H9 (cell line): ENCODE data around the gene NFIL3. TPM values are rescaled to one million over a fixed set of nuclear protein-coding genes. Genes with fewer than 3 reads are reported as not detected.

Experiments
- DNase-seq: peaks from one replicate; pipeline ENCODE4 v3.0.0-alpha.2; 2017
- H2AFZ ChIP-seq: one replicate; pipeline ENCODE4 v1.6.1; 2013; ENCODE audit warnings: mild to moderate bottlenecking, low read length, control low read depth, moderate library complexity
- H2AK5ac ChIP-seq: 2 replicates; pipeline ENCODE4 v1.6.1; 2013; ENCODE audit warnings: low read length, control low read depth, mixed read lengths; ENCODE audit not compliant: insufficient read length
- H2BK120ac ChIP-seq: one replicate; pipeline ENCODE4 v1.6.1; 2013; ENCODE audit warnings: low read depth, mild to moderate bottlenecking, low read length, control low read depth, inconsistent platforms; ENCODE audit not compliant: poor library complexity, severe bottlenecking
- H2BK12ac ChIP-seq: 2 replicates; pipeline ENCODE4 v1.6.1; 2013; ENCODE audit warnings: low read length, control low read depth, mixed read lengths, low read depth; ENCODE audit not compliant: insufficient read length
- H2BK15ac ChIP-seq: 2 replicates; pipeline ENCODE4 v1.6.1; 2013; ENCODE audit warnings: low read depth, low read length, control low read depth
- H2BK20ac ChIP-seq: one replicate; pipeline ENCODE4 v1.6.1; 2013; ENCODE audit warnings: low read depth, mild to moderate bottlenecking, low read length, control low read depth, inconsistent platforms; ENCODE audit not compliant: poor library complexity, severe bottlenecking
- H2BK5ac ChIP-seq: 2 replicates; pipeline ENCODE4 v1.6.1; 2013; ENCODE audit warnings: low read length, control low read depth, mixed read lengths; ENCODE audit not compliant: insufficient read length
- H3K14ac ChIP-seq: 2 replicates; pipeline ENCODE4 v1.6.1; 2013; ENCODE audit warnings: low read length, control low read depth; ENCODE audit not compliant: insufficient read depth
- H3K18ac ChIP-seq: 2 replicates; pipeline ENCODE4 v1.6.1; 2013; ENCODE audit warnings: low read depth, mild to moderate bottlenecking, mixed read lengths, low read length, control low read depth; ENCODE audit not compliant: insufficient read length
- H3K23ac ChIP-seq: 2 replicates; pipeline ENCODE4 v1.6.1; 2013; ENCODE audit warnings: low read length, control low read depth, mixed read lengths, low read depth; ENCODE audit not compliant: insufficient read length
- H3K23me2 ChIP-seq: 2 replicates; pipeline ENCODE4 v1.6.1; 2013; ENCODE audit warnings: low read depth, mild to moderate bottlenecking, mixed read lengths, low read length, control low read depth; ENCODE audit not compliant: insufficient read length, poor library complexity, severe bottlenecking
- H3K27ac ChIP-seq: 2 replicates; pipeline ENCODE4 v1.5.1; 2013; ENCODE audit warnings: low read length, control low read depth, mixed read lengths, low read depth; ENCODE audit not compliant: insufficient read length
- H3K27me3 ChIP-seq: 2 replicates; pipeline ENCODE4 v1.6.1; 2013; ENCODE audit warnings: low read length, control low read depth, inconsistent platforms; ENCODE audit not compliant: insufficient read depth
- H3K4ac ChIP-seq: 2 replicates; pipeline ENCODE4 v1.6.1; 2013; ENCODE audit warnings: low read depth, mild to moderate bottlenecking, control low read depth, inconsistent platforms, low read length, moderate library complexity
- H3K4me1 ChIP-seq: 2 replicates; pipeline ENCODE4 v1.6.1; 2013; ENCODE audit warnings: low read length, control low read depth, inconsistent platforms; ENCODE audit not compliant: insufficient read depth
- H3K4me2 ChIP-seq: 2 replicates; pipeline ENCODE4 v1.6.1; 2013; ENCODE audit warnings: low read length, control low read depth, mixed read lengths; ENCODE audit not compliant: insufficient read length, insufficient read depth
- H3K56ac ChIP-seq: 2 replicates; pipeline ENCODE4 v1.6.1; 2013; ENCODE audit warnings: low read depth, mild to moderate bottlenecking, mixed read lengths, low read length, control low read depth; ENCODE audit not compliant: insufficient read length
- H3K79me1 ChIP-seq: 2 replicates; pipeline ENCODE4 v1.6.1; 2013; ENCODE audit warnings: low read depth, mild to moderate bottlenecking, moderate library complexity, low read length, control low read depth, inconsistent platforms; ENCODE audit not compliant: insufficient read depth, poor library complexity, severe bottlenecking
- H3K79me2 ChIP-seq: 2 replicates; pipeline ENCODE4 v1.6.1; 2013; ENCODE audit warnings: low read length, control low read depth, inconsistent platforms; ENCODE audit not compliant: insufficient read depth
- H3K9ac ChIP-seq: 2 replicates; pipeline ENCODE4 v1.6.1; 2013; ENCODE audit warnings: low read length, control low read depth, mixed read lengths; ENCODE audit not compliant: insufficient read length; ENCODE audit errors: extremely low read depth
- H3K9me3 ChIP-seq: one replicate; pipeline ENCODE4 v1.6.1; 2013; ENCODE audit warnings: low read depth, low read length, inconsistent platforms; ENCODE audit not compliant: control insufficient read depth
- H3T11ph ChIP-seq: one replicate; pipeline ENCODE4 v1.6.1; 2013; ENCODE audit warnings: mild to moderate bottlenecking, low read length, control low read depth, inconsistent platforms
- H4K20me1 ChIP-seq: one replicate; pipeline ENCODE4 v1.6.1; 2013; ENCODE audit not compliant: control insufficient read depth, insufficient read length, insufficient read depth
- H4K5ac ChIP-seq: 2 replicates; pipeline ENCODE4 v1.6.1; 2013; ENCODE audit warnings: low read depth, mild to moderate bottlenecking, mixed read lengths, low read length, control low read depth; ENCODE audit not compliant: insufficient read length
- H4K8ac ChIP-seq: replicated peaks from 2 replicates; pipeline ENCODE4 v1.6.1; 2013; ENCODE audit warnings: low read length, control low read depth, mixed read lengths, low read depth; ENCODE audit not compliant: insufficient read length
- H4K91ac ChIP-seq: 2 replicates; pipeline ENCODE4 v1.6.1; 2013; ENCODE audit warnings: low read depth, mild to moderate bottlenecking, moderate library complexity, mixed read lengths, low read length, control low read depth; ENCODE audit not compliant: insufficient read length
- H3K27ac Mint-ChIP-seq, 3 experiments: 2 replicates in 2 of 3; 3 replicates in 1 of 3; pipeline ENCODE4 v1.8.0; 2020 to 2021; ENCODE audit warnings: mixed read lengths in 3 of 3, mild to moderate bottlenecking in 1 of 3, moderate library complexity in 1 of 3
- H3K27me3 Mint-ChIP-seq: 2 replicates; pipeline ENCODE4 v1.8.0; 2021; ENCODE audit warnings: low read depth, mild to moderate bottlenecking, moderate library complexity, mixed read lengths
- H3K36me3 Mint-ChIP-seq, 3 experiments: 2 replicates in 2 of 3; 3 replicates in 1 of 3; pipeline ENCODE4 v1.8.0; 2020 to 2021; ENCODE audit warnings: low read depth in 3 of 3, mixed read lengths in 3 of 3; ENCODE audit not compliant: insufficient read depth in 1 of 3
- H3K4me1 Mint-ChIP-seq, 2 experiments: 2 replicates each; pipeline ENCODE4 v1.8.0; 2020; ENCODE audit warnings: mixed read lengths in 2 of 2
- H3K4me3 Mint-ChIP-seq, 2 experiments: 2 replicates in 1 of 2; 3 replicates in 1 of 2; pipeline ENCODE4 v1.8.0; 2020 to 2021; ENCODE audit warnings: mild to moderate bottlenecking in 2 of 2, mixed read lengths in 2 of 2, moderate library complexity in 1 of 2
- H3K9me3 Mint-ChIP-seq, 2 experiments: 2 replicates in 1 of 2; 3 replicates in 1 of 2; pipeline ENCODE4 v1.8.0; 2020; ENCODE audit warnings: mild to moderate bottlenecking in 2 of 2, mixed read lengths in 2 of 2, moderate library complexity in 1 of 2
- WGBS: extraction: QIAGEN DNeasy Blood & Tissue Kit; methylation state at CpG from one replicate; pipeline ENCODE4 v1.1.7; 2013; ENCODE audit warnings: missing lambda C conversion rate, low lambda C conversion rate, mixed read lengths; ENCODE audit not compliant: insufficient read length; ENCODE audit errors: extremely low coverage; 5-methylcytosine and 5-hydroxymethylcytosine counted together
- total RNA-seq: library from RNA; stranded (reverse); gene quantifications from 2 replicates; pipeline ENCODE4 v1.2.1, GENCODE V29; 2021
- TF ChIP-seq, protein P1 (sequence below): fragments of 200-600 bp; sonication (generic); conservative IDR thresholded peaks from 3 replicates; pipeline ENCODE4 v1.8.0; 2021; ENCODE audit warnings: antibody characterized with exemption, mild to moderate bottlenecking

The NFIL3 gene
- total RNA-seq, 1 experiment from 2014 or later = 8.4 TPM

DNA sequence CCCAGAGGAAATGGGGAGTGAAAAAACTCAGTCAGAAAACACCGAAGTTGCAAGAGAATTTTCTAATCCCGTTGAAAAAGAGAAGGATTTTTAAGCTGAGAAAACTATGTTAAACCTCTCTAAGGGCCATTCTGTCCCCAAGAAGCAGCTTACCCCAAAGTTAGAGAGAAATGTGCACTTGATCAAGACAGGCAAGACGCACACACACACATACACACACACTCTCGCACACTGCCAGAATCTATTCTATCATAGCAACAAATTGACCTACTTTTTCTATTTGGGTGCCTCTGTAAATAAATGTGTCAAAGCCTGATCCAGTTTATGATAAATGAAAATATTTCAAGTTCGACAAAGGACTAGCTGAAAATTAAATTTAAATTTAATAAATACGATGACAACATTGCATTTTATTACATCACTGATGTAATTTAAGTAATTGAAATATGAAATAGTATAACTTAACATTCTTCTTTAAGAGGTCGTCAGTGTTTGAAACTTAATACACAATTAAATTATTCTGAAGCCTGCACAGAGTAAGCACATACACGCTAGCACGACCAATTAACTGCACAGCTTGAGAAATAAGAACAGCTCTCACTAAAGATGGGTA lies 5.9 kb downstream of the NFIL3 start:
- no peak overlapping the region for H3K18ac ChIP-seq
- no peak overlapping the region for H3K9ac ChIP-seq
- TF ChIP-seq, protein P1, sequence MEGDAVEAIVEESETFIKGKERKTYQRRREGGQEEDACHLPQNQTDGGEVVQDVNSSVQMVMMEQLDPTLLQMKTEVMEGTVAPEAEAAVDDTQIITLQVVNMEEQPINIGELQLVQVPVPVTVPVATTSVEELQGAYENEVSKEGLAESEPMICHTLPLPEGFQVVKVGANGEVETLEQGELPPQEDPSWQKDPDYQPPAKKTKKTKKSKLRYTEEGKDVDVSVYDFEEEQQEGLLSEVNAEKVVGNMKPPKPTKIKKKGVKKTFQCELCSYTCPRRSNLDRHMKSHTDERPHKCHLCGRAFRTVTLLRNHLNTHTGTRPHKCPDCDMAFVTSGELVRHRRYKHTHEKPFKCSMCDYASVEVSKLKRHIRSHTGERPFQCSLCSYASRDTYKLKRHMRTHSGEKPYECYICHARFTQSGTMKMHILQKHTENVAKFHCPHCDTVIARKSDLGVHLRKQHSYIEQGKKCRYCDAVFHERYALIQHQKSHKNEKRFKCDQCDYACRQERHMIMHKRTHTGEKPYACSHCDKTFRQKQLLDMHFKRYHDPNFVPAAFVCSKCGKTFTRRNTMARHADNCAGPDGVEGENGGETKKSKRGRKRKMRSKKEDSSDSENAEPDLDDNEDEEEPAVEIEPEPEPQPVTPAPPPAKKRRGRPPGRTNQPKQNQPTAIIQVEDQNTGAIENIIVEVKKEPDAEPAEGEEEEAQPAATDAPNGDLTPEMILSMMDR = no peak
- no peaks in the 10 kb centered on the region for H3K9me3 ChIP-seq
- H2BK15ac ChIP-seq = no peak overlapping the region
- H2BK12ac ChIP-seq = no peak overlapping the region
- no peak overlapping the region for H4K5ac ChIP-seq
- peaks cover 20% of the 10 kb centered on the region in 2 experiments for H3K4me1 Mint-ChIP-seq
- H3K23ac ChIP-seq = no peak overlapping the region
- H3K4me3 Mint-ChIP-seq = no peak overlapping the region
- no peaks in the 10 kb centered on the region for H3K79me1 ChIP-seq
- peaks cover 34% of the 10 kb centered on the region for H3K27me3 Mint-ChIP-seq
- no peak overlapping the region for H3K4me2 ChIP-seq
- H4K91ac ChIP-seq = no peak overlapping the region
- H3K27ac Mint-ChIP-seq = no peak overlapping the region
- H3K4me1 ChIP-seq = no peaks in the 10 kb centered on the region
- no peak overlapping the region for H4K8ac ChIP-seq
- no peaks in the 10 kb centered on the region for H3K9me3 Mint-ChIP-seq
- whole genome bisulfite sequencing = no CpG with 5 or more reads among the region's 9 CpGs
- no peak overlapping the region for H3K14ac ChIP-seq
- no peaks in the 10 kb centered on the region for H3K36me3 Mint-ChIP-seq
- no peak overlapping the region for H2AFZ ChIP-seq
- H3K56ac ChIP-seq = no peak overlapping the region
- no peak for DNase-seq
- no peak overlapping the region for H2BK20ac ChIP-seq
- no peak overlapping the region for H3K4ac ChIP-seq
- no peak overlapping the region for H2BK120ac ChIP-seq
- H2BK5ac ChIP-seq = no peak overlapping the region
- peaks cover 7% of the 10 kb centered on the region for H3K23me2 ChIP-seq
- peaks cover 12% of the 10 kb centered on the region; the same call in 1 of the 2 replicates for H3K27me3 ChIP-seq
- no peak overlapping the region for H3K27ac ChIP-seq
- H4K20me1 ChIP-seq = no peaks in the 10 kb centered on the region
- no peak overlapping the region for H3T11ph ChIP-seq
- peaks cover 5% of the 10 kb centered on the region; the same call in 1 of the 2 replicates for H3K79me2 ChIP-seq
- H2AK5ac ChIP-seq = no peak overlapping the region
